Measurements from ENCODE around the gene PACSIN1.

DNA sequence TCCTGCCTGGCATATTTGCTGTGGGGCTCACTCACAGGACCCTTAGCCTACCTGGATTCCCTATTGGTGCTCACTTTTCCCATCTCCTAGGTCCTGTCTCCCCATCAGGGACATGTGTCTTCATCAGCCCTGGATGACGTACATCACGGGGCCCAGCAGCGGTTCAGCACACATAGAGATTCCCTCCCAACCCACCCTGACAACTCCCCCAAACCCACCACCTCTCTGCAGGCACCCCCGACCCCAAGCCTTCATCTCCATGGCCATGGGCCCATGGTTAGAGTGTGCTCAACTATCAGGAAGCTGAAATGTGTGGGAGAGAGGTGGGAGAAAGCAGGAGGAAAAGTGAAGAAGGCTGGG, 115.7 kb downstream of the PACSIN1 start:
- TF ChIP-seq ZNF274 (IDR thresholded peaks at IDR 0.05; ENCODE audit: insufficient read depth, insufficient read length) (no peak), GATAD2B (conservative IDR thresholded peaks at IDR 0.05; ENCODE audit: low read depth) (no peak), SMAD1 (IDR thresholded peaks at IDR 0.05; ENCODE audit: low read depth, partially characterized antibody) (no peak), PAX8 (IDR thresholded peaks at IDR 0.05) (no peak), EZH2 (IDR thresholded peaks at IDR 0.05; ENCODE audit: borderline replicate concordance, control insufficient read depth, low read depth, low read length) (no peak), ZNF24 (IDR thresholded peaks at IDR 0.05) (no peak), ZNF207 (IDR thresholded peaks at IDR 0.05; ENCODE audit: borderline replicate concordance) (no peak), POLR2A (IDR thresholded peaks at IDR 0.05; ENCODE audit: low read depth, low read length) (no peak), MXI1 (IDR thresholded peaks at IDR 0.05; ENCODE audit: low read depth, low read length) (no peak), FOXM1 (IDR thresholded peaks at IDR 0.05; ENCODE audit: low read depth, low read length) (no peak)
- TF ChIP-seq, protein P1, sequence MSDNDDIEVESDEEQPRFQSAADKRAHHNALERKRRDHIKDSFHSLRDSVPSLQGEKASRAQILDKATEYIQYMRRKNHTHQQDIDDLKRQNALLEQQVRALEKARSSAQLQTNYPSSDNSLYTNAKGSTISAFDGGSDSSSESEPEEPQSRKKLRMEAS (IDR thresholded peaks at IDR 0.05; ENCODE audit: low read depth, low read length) = no peak
- TF ChIP-seq, protein P2, sequence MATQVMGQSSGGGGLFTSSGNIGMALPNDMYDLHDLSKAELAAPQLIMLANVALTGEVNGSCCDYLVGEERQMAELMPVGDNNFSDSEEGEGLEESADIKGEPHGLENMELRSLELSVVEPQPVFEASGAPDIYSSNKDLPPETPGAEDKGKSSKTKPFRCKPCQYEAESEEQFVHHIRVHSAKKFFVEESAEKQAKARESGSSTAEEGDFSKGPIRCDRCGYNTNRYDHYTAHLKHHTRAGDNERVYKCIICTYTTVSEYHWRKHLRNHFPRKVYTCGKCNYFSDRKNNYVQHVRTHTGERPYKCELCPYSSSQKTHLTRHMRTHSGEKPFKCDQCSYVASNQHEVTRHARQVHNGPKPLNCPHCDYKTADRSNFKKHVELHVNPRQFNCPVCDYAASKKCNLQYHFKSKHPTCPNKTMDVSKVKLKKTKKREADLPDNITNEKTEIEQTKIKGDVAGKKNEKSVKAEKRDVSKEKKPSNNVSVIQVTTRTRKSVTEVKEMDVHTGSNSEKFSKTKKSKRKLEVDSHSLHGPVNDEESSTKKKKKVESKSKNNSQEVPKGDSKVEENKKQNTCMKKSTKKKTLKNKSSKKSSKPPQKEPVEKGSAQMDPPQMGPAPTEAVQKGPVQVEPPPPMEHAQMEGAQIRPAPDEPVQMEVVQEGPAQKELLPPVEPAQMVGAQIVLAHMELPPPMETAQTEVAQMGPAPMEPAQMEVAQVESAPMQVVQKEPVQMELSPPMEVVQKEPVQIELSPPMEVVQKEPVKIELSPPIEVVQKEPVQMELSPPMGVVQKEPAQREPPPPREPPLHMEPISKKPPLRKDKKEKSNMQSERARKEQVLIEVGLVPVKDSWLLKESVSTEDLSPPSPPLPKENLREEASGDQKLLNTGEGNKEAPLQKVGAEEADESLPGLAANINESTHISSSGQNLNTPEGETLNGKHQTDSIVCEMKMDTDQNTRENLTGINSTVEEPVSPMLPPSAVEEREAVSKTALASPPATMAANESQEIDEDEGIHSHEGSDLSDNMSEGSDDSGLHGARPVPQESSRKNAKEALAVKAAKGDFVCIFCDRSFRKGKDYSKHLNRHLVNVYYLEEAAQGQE (IDR thresholded peaks at IDR 0.05; ENCODE audit: low read depth, low read length) = no peak

Measured in GM12878 (cell line).